ELF-1 (cell line): Measurements from ENCODE around the gene DRD3.

ENCODE experiments used
- DNase-seq: peaks from one replicate; pipeline ENCODE4 v3.0.0-alpha.2; 2016; ENCODE audit warnings: low read depth, low spot score

Gene DRD3

DNA sequence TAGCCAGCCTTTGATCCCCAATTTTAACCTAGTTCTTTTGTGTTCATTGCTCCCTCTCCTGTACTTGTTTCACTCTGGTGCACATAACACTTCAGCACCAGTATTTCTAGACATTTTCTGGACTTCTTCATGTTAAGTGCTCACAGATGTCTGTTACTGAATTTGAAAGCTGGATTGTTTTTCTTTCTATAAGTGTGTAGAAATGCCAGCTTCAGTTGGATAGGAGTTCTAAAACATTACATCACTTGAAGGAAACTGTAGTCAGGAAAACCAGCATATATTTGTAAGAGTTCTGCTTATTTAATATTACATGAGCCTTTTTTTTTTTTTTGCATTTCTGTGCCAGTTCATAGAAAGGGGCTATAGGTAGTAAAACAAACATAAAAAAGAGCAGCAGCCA is 100.7 kb downstream of the DRD3 start:
- no peak for DNase-seq
